HG03095 (cell line): ENCODE results near the gene BORCS5.
"Not testable (repeated sequence)": the region's sequence is repeated elsewhere in the genome, so short reads cannot be mapped to it uniquely, and the experiment has no call there.

Experiments
- ATAC-seq: cut with Tn5 transposase; IDR thresholded peaks from one replicate; pipeline ENCODE4 v1.9.1; 2021; ENCODE audit warnings: moderate library complexity; ENCODE audit not compliant: unreplicated experiment

The BORCS5 gene

GRCh38 chr12:12384571-12385340 lies 27.9 kb downstream of the BORCS5 start:
- ATAC-seq, result no peak

DNA sequence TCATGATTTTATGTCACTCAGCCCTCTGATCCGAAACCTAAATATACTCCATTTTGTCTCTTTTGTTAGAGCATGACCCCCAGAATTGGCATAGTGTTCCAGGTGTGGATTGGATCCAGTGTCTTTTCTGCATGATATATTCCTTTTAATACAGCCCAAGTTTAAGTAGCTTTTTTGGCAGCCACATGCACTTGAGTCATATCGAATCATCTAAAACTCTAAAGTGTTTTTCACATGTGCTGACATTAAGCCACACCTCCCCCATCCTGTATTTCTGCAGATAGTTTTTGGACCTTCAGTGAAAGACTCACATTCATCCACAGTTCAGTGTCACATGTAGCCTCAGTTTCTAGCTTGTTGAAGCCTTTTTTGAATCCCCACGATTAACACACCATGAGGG lies 30.6 kb downstream of the BORCS5 start:
- no peak for ATAC-seq

GRCh38 chr12:12392413-12392812 lies 35.5 kb downstream of the BORCS5 start:
- no peak for ATAC-seq

DNA sequence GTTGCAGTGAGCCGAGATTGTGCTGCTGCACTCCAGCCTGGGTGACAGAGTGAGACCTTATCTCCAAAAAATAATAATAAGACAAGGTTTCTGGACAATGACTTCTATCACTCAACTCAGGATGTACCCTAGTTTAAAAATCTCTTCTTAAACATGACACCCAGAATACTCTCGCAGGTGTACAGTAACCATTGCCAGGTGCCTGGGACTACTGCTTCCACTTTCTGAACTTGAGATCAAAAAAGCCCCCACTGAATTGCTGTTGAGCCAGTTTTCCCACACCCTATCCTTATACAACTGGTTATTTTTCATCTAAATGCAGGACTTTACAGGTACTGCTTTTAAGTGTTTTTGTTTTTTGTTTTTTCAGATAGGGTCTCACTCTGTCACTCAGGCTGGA lies 36.3 kb downstream of the BORCS5 start:
- no peak for ATAC-seq

GRCh38 chr12:12396694-12397093 lies 39.8 kb downstream of the BORCS5 start:
- no peak for ATAC-seq

- ATAC-seq, result no peak
These were observed 40.3 kb downstream of the BORCS5 start for GRCh38 chr12:12397184-12397583.

DNA sequence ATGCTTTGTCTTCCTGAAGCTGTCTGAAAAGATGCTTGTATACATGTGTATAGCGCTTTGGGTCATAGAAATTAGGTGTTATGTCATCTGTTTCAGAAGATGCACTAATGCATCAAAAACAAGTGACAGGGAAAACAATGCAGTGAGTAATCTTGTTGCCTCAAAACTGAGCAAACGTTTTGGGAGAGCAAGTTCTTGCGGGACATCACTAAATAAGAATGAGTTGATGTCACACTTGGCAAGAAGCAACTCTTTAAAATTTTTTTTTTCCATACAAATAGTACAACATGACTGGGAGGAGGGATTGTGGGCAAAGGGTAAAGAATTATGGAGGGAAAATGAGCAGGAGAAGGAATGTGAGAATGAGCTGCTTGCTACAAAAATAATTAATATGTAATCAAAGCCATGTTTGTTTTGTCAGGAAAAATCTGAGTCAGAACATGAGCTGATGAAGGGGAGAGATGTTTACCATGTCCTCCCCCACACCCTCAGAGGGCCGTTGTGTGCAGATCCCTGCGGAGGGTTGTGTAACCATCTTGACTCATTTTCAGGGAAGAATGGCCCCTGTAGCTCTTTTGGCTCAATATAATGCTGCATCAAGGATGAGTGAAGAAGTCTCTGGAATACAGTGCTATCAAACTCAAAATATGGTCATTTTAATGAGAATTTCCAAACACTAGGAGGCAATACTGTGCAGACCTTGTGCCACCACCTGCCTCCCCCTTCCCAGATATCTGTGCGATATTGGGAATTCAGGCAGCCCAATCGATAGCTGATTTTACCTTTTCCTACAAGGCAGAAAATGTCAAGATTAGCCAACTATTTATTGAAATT lies 41.4 kb downstream of the BORCS5 start:
- no peak for ATAC-seq

DNA sequence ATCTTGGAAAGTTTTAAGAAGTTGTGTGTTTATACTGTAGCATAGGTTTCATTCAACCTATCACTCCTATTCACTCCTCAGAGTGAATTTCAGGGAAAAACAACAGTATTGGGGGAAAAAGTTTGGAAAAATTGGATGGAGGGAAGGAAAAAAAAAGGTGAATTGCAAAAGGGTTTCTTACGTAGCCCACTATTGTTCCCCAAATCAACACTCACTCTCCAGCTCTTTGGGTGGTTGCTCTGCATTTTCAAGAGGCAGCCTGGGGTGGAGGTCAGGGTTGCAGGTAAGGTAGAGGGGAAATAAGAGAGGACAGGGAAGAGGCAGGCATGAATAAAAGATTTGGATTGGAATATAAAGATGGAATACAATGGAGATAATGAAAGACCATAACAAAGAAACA lies 42.3 kb downstream of the BORCS5 start:
- no peak for ATAC-seq

GRCh38 chr12:12399776-12400305 lies 43.0 kb downstream of the BORCS5 start:
- no peak for ATAC-seq

DNA sequence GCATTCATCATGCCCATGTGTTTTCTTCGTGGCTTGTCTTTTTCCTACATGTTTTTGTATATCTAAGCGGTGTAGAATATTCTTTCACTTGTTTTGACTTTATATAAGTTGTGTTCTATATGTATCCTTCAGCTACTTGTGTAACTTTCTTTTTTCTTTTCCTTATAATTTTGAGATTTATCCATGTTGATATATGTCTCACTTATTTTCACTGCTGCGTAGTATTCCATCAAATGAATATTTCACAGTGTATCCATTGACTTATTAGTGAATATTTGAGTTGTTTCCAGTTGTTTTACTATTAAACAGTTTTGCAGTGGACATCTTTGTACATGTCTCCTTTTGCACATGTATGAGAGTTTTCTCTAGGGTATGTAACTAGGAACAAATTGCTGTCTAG lies 43.9 kb downstream of the BORCS5 start:
- ATAC-seq, result no peak

DNA sequence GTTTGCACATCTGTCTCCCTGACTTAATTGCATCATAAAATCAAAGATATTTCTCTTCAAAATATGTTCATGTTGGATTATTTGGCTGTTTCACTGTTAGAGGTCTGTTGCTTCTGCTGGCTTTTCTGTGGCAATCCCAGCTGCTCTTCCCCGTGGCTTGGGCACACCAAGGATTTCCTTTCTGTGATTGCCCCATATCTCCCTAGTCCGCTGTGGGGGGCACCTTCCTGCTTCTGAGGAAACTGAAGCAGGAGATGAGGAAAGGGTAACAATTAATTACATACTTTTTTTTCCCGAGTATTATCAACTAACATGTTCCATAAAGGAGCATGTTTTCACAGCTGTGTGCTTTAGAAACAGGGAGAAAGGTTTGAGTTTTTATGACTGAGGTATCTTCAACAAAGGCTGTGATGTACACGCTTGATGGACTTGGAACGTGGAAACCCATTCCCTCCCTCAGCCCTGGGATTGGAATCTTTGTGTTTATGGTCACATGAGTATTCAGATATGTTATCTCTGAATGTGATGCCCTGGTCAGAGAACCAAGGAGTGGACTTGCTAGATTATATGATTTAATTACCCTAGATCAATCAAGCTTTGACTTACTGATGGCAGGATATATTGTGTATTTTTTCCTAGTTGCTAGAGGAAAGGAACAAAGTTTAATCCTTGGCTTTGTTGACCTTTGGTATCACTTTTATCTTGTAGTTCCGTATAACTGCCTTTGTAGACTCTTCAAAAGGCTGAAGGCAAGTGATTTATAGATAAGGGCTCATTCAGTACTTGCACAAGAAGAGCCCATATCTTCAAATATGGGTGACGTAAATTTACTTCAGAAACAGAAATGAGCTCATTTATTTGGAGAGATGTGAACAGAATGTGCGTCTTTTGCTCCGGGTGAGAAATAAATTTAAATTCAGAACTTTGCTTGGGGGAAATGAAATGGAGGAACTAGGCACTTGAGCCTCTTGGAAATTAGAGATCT lies 46.7 kb downstream of the BORCS5 start:
- ATAC-seq, result no peak

DNA sequence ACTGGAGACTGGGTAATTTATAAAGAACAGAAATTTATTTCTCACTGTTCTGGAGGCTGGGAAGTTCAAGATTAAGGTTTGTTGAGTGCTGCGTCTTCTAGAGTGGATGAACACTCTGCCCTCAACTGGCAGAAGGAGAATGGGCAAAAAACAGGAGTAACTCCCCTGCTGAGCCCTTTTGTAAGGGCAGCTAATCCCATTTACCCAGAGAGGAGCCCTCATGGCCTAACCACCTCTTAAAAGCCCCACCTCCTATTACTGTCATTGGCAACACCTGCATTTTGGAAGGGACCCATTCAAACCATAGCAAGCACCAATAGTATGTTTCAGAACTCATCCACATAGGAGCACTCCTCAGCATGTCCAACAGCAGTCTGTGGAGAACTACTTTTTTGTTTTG lies 47.4 kb downstream of the BORCS5 start:
- ATAC-seq, result no peak

- ATAC-seq, result no peak
These were observed 49.0 kb downstream of the BORCS5 start for GRCh38 chr12:12405882-12406281.

GRCh38 chr12:12406762-12407161 lies 49.9 kb downstream of the BORCS5 start:
- no peak for ATAC-seq

DNA sequence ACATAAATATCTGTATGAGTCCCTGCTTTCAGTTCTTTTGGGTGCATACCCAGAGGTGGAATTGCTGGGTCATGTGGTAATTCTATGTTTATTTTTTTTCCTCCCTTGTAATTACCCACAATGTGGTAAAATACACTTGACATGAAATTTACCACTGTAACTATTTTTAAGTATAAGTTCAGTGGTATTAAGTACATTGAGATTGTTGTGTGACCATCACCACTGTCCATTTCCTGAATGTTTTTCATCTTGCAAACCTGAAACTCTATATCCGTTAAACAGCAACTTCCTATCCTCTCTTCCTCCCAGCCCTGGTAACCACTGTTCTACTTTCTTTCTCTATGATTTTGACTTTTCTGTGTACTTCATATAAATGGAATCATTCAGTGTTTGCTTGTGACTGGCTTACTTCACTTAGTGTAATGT lies 51.4 kb downstream of the BORCS5 start:
- no peak for ATAC-seq

- ATAC-seq, result not testable (repeated sequence)
These were observed 52.5 kb downstream of the BORCS5 start for GRCh38 chr12:12409337-12409736.

GRCh38 chr12:12415886-12416285 lies 59.0 kb downstream of the BORCS5 start:
- ATAC-seq, result no peak

DNA sequence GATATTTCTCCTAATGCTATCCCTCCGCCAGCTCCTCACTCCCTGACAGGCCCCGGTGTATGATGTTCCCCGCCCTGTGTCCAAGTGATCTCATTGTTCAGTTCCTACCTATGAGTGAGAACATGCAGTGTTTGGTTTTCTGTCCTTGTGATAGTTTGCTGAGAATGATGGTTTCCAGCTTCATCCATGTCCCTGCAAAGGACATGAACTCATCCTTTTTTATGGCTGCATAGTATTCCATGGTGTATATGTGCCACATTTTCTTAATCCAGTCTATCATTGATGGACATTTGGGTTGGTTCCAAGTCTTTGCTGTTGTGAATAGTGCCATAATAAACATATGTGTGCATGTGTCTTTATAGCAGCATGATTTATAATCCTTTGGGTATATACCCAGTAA lies 62.3 kb downstream of the BORCS5 start:
- not testable (repeated sequence) for ATAC-seq

DNA sequence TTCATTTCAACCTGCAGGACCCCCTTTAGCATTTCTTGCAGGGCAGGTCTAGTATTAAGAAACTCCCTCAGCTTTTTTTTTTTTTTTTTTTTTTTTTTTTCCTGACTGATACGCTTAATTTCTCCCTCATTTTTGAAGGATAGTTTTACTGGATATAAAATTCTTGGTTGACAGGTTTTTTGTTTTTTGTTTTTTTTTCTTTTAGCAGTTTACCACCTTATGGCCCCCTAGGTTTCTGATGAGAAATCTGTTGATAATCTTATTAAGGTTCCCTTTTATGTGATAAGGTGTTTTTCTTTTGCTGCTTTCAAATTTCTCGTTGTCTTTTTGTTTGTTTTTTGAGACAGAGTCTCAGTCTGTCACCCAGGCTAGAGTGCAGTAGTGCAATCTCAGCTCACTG lies 66.5 kb downstream of the BORCS5 start:
- ATAC-seq, result no peak

- no peak for ATAC-seq
These were observed 68.1 kb downstream of the BORCS5 start for GRCh38 chr12:12425001-12425400.

- no peak for ATAC-seq
These were observed 68.7 kb downstream of the BORCS5 start for GRCh38 chr12:12425616-12426015.
